ENCODE data around the gene IL1RAPL2. TPM values are rescaled to one million over a fixed set of nuclear protein-coding genes. Genes with fewer than 3 reads are reported as not detected.

Gene IL1RAPL2
- total and polyA plus RNA-seq, 2 donors (not counting 3 experiments of a cell fraction or from before 2014, with no cell fraction given) = not detected

- no peaks in the 10 kb centered on the region for H3K9me3 ChIP-seq (replicated peaks; ENCODE audit: control insufficient read depth, insufficient read depth, low read length)
- no peak overlapping the region for H3K4me3 ChIP-seq (replicated peaks in 1 of 3; ENCODE audit: insufficient read depth in 1 of 3, low read depth in 1 of 3, low read length in 3 of 3)
- DNase-seq (ENCODE audit: low read depth, low spot score) = peak; percentile 24
- peak; percentile 26 for FAIRE-seq
- BruUV-seq (replicated peaks) = no TSS peak
- H3K4me2 ChIP-seq (ENCODE audit: insufficient read depth, low read length) = no peak overlapping the region
- no peaks in the 10 kb centered on the region for H3K4me1 ChIP-seq (ENCODE audit: control insufficient read depth, extremely low read depth, insufficient read depth, low read length)
- dilution Hi-C loops (cut with MboI; ENCODE audit: extremely low pct_ligation_motif_present, low sequenced_read_pairs) (no loop called here), intact Hi-C loops (cut with micrococcal nuclease) (no loop called here)
- no peak overlapping the region for H2AFZ ChIP-seq (ENCODE audit: low read depth, low read length)
- H3K36me3 ChIP-seq (ENCODE audit: control insufficient read depth in 2 of 2, extremely low read depth in 1 of 2, insufficient read depth in 2 of 2, low read length in 2 of 2) = no peaks in the 10 kb centered on the region
- no peaks in the 10 kb centered on the region for H3K9me1 ChIP-seq (replicated peaks; ENCODE audit: control insufficient read depth, extremely low read depth, insufficient read depth, low read length)
- no peak overlapping the region for H3K27ac ChIP-seq (ENCODE audit: insufficient read depth, low read depth, low read length)
- ChIA-PET POLR2A (no interaction called here), CTCF (no interaction called here)
- no peaks in the 10 kb centered on the region for H3K79me2 ChIP-seq (ENCODE audit: control insufficient read depth, insufficient read depth, low read length)
- no peak overlapping the region for H3K9ac ChIP-seq (replicated peaks; ENCODE audit: extremely low read depth, insufficient read depth, low read length)
- H3K27me3 ChIP-seq (ENCODE audit: control insufficient read depth in 2 of 2, insufficient read depth in 2 of 2, low read length in 2 of 2) = no peaks in the 10 kb centered on the region
- no peaks in the 10 kb centered on the region for H4K20me1 ChIP-seq (replicated peaks; ENCODE audit: control insufficient read depth, extremely low read depth, insufficient read depth, low read length)
- peak; percentile 93 for TF ChIP-seq GATA2 (IDR thresholded peaks at IDR 0.05; ENCODE audit: insufficient read depth, insufficient read length, low read depth, low read length)
- peak; percentile 53 for TF ChIP-seq FOS (IDR thresholded peaks at IDR 0.05; ENCODE audit: borderline replicate concordance, insufficient read depth, low read length)
- no peak for TF ChIP-seq POLR2A (IDR thresholded peaks at IDR 0.05; ENCODE audit: low read depth, low read length)
- no peak for TF ChIP-seq JUN (IDR thresholded peaks at IDR 0.05; ENCODE audit: borderline replicate concordance, insufficient read depth, insufficient read length, low read depth)
Observed at GRCh38 chrX:105136786-105137185, 570.8 kb downstream of the IL1RAPL2 start.

DNA sequence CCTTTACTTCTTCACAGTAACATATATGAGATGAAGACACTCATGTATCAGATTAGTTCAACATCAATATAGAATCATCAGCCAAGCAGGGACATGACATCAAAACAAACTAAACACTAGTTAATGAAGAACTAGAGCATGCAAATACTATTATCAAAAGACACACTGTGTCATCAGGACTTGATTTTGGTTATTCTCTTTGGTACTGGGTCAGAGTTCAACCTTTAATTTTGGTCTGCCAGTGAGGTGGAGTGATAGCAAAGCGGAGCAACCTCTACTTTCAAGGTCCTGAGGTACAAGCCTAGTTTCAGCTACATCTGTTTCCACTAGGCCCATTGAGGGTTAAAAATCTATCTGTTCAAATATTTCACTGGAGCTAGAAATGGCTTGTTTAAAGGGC lies 584.0 kb downstream of the IL1RAPL2 start:
- FAIRE-seq = no peak
- no peak for DNase-seq (ENCODE audit: low read depth, low spot score)
- no peak overlapping the region for H2AFZ ChIP-seq (ENCODE audit: low read depth, low read length)
- POLR2A ChIA-PET = no interaction called here
- no peaks in the 10 kb centered on the region for H3K27me3 ChIP-seq (ENCODE audit: control insufficient read depth in 2 of 2, insufficient read depth in 2 of 2, low read length in 2 of 2)
- TF ChIP-seq, protein P1, sequence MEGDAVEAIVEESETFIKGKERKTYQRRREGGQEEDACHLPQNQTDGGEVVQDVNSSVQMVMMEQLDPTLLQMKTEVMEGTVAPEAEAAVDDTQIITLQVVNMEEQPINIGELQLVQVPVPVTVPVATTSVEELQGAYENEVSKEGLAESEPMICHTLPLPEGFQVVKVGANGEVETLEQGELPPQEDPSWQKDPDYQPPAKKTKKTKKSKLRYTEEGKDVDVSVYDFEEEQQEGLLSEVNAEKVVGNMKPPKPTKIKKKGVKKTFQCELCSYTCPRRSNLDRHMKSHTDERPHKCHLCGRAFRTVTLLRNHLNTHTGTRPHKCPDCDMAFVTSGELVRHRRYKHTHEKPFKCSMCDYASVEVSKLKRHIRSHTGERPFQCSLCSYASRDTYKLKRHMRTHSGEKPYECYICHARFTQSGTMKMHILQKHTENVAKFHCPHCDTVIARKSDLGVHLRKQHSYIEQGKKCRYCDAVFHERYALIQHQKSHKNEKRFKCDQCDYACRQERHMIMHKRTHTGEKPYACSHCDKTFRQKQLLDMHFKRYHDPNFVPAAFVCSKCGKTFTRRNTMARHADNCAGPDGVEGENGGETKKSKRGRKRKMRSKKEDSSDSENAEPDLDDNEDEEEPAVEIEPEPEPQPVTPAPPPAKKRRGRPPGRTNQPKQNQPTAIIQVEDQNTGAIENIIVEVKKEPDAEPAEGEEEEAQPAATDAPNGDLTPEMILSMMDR (IDR thresholded peaks at IDR 0.05; ENCODE audit: extremely low read depth in 1 of 2, insufficient read depth in 1 of 2, low read depth in 1 of 2, low read length in 2 of 2) = no peak
- TF ChIP-seq POLR2AphosphoS5 (IDR thresholded peaks at IDR 0.05; ENCODE audit: insufficient read depth, low read depth, low read length) (no peak), POLR2A (IDR thresholded peaks at IDR 0.05; ENCODE audit: low read depth, low read length) (no peak), MYC (IDR thresholded peaks at IDR 0.05; ENCODE audit: low read depth, low read length) (no peak), EZH2 (IDR thresholded peaks at IDR 0.05; ENCODE audit: borderline replicate concordance, low read depth, low read length, severe bottlenecking) (no peak), JUN (IDR thresholded peaks at IDR 0.05; ENCODE audit: borderline replicate concordance, insufficient read depth, insufficient read length, low read depth) (no peak), GATA2 (IDR thresholded peaks at IDR 0.05; ENCODE audit: insufficient read depth, insufficient read length, low read depth, low read length) (no peak), FOS (IDR thresholded peaks at IDR 0.05; ENCODE audit: borderline replicate concordance, insufficient read depth, low read length) (no peak)
- TF ChIP-seq, protein P2, sequence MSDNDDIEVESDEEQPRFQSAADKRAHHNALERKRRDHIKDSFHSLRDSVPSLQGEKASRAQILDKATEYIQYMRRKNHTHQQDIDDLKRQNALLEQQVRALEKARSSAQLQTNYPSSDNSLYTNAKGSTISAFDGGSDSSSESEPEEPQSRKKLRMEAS (IDR thresholded peaks at IDR 0.05; ENCODE audit: insufficient read depth, insufficient read length) = no peak
- no peak overlapping the region for H3K27ac ChIP-seq (ENCODE audit: insufficient read depth, low read depth, low read length)
- no peaks in the 10 kb centered on the region for H3K36me3 ChIP-seq (ENCODE audit: control insufficient read depth in 2 of 2, extremely low read depth in 1 of 2, insufficient read depth in 2 of 2, low read length in 2 of 2)
- BruUV-seq (replicated peaks) = no TSS peak
- H3K9ac ChIP-seq (replicated peaks; ENCODE audit: extremely low read depth, insufficient read depth, low read length) = no peak overlapping the region
- H3K4me3 ChIP-seq (replicated peaks in 1 of 3; ENCODE audit: insufficient read depth in 1 of 3, low read depth in 1 of 3, low read length in 3 of 3) = no peak overlapping the region
- no peaks in the 10 kb centered on the region for H3K4me1 ChIP-seq (ENCODE audit: control insufficient read depth, extremely low read depth, insufficient read depth, low read length)
- H3K9me1 ChIP-seq (replicated peaks; ENCODE audit: control insufficient read depth, extremely low read depth, insufficient read depth, low read length) = no peaks in the 10 kb centered on the region
- no peak overlapping the region for H3K4me2 ChIP-seq (ENCODE audit: insufficient read depth, low read length)
- intact Hi-C loops (cut with micrococcal nuclease) (no loop called here), dilution Hi-C loops (cut with MboI; ENCODE audit: extremely low pct_ligation_motif_present, low sequenced_read_pairs) (no loop called here)
- H3K9me3 ChIP-seq (replicated peaks; ENCODE audit: control insufficient read depth, insufficient read depth, low read length) = no peaks in the 10 kb centered on the region
- H4K20me1 ChIP-seq (replicated peaks; ENCODE audit: control insufficient read depth, extremely low read depth, insufficient read depth, low read length) = no peaks in the 10 kb centered on the region
- CTCF ChIA-PET = no interaction called here
- H3K79me2 ChIP-seq (ENCODE audit: control insufficient read depth, insufficient read depth, low read length) = no peaks in the 10 kb centered on the region
